GM12864 (cell line): ENCODE results near the gene SGCD.

Experiments used
- DNase-seq: peaks from one replicate; pipeline ENCODE4 v3.0.0-alpha.2; 2011; ENCODE audit warnings: low read depth
- H3K4me3 ChIP-seq: 2 replicates; pipeline ENCODE4 v1.5.1; 2011; ENCODE audit warnings: mild to moderate bottlenecking, low read depth, low read length, control low read depth
- CTCF ChIP-seq: IDR thresholded peaks from 2 replicates; pipeline ENCODE4 v1.5.1; 2011; ENCODE audit warnings: low read depth, mild to moderate bottlenecking, moderate library complexity, low read length, control low read depth, inconsistent platforms; ENCODE audit errors: missing control alignments

SGCD gene

GRCh38 chr5:156331845-156332244 is 4.9 kb downstream of the SGCD start:
- TF ChIP-seq CTCF, result no peak
- H3K4me3 ChIP-seq, result no peak overlapping the region
- no peak for DNase-seq

- no peak for DNase-seq
- TF ChIP-seq CTCF, result no peak
- H3K4me3 ChIP-seq, result no peak overlapping the region
These were observed 5.3 kb downstream of the SGCD start for GRCh38 chr5:156332245-156332644.

GRCh38 chr5:156339139-156339841 is 12.3 kb downstream of the SGCD start:
- no peak overlapping the region for H3K4me3 ChIP-seq
- no peak for DNase-seq
- TF ChIP-seq CTCF, result no peak

- H3K4me3 ChIP-seq, result no peak overlapping the region
- no peak for DNase-seq
- no peak for TF ChIP-seq CTCF
These were observed 13.9 kb downstream of the SGCD start for GRCh38 chr5:156340893-156341292.

- DNase-seq, result no peak
- no peak for TF ChIP-seq CTCF
- H3K4me3 ChIP-seq, result no peak overlapping the region
These were observed 23.3 kb downstream of the SGCD start for GRCh38 chr5:156350256-156350655.

- DNase-seq, result no peak
- no peak overlapping the region for H3K4me3 ChIP-seq
- no peak for TF ChIP-seq CTCF
These were observed 24.5 kb downstream of the SGCD start for GRCh38 chr5:156351423-156351822.

GRCh38 chr5:156354571-156354970 is 27.6 kb downstream of the SGCD start:
- no peak for DNase-seq
- H3K4me3 ChIP-seq, result no peak overlapping the region
- no peak for TF ChIP-seq CTCF
